H7 (cell line): ENCODE measurements around the gene SEH1L. TPM values are rescaled to one million over a fixed set of nuclear protein-coding genes. Genes with fewer than 3 reads are reported as not detected.
"Not testable (repeated sequence)": the region's sequence is repeated elsewhere in the genome, so short reads cannot be mapped to it uniquely, and the experiment has no call there.

Experiments used
- DNase-seq: peaks from one replicate; pipeline ENCODE4 v3.0.0; 2012
- H3K27me3 ChIP-seq: 2 replicates; pipeline ENCODE4 v1.6.0; 2011; ENCODE audit warnings: mild to moderate bottlenecking, low read length; ENCODE audit not compliant: control insufficient read depth, insufficient read depth
- H3K36me3 ChIP-seq: replicated peaks from 2 replicates; pipeline ENCODE4 v1.5.1; 2011; ENCODE audit warnings: low read length; ENCODE audit not compliant: control insufficient read depth, insufficient read depth
- H3K4me3 ChIP-seq: 2 replicates; pipeline ENCODE4 v1.5.1; 2011; ENCODE audit warnings: low read depth, mild to moderate bottlenecking, control low read depth, low read length, moderate library complexity; ENCODE audit not compliant: insufficient read depth
- total RNA-seq: library from RNA; depleted of rRNA; stranded (reverse); fragments of >200 nt; shearing (Covaris generic); gene quantifications from 2 replicates; pipeline ENCODE4 v1.2.3, GENCODE V29; 2014

The SEH1L gene
- total RNA-seq, 1 experiment from 2014 or later: 40.5 TPM

GRCh38 chr18:12995952-12996477 lies 48.2 kb downstream of the SEH1L start:
- H3K27me3 ChIP-seq: no peaks in the 10 kb centered on the region
- DNase-seq: no peak
- H3K36me3 ChIP-seq: no peaks in the 10 kb centered on the region
- H3K4me3 ChIP-seq: no peak overlapping the region

- H3K27me3 ChIP-seq: no peaks in the 10 kb centered on the region
- no peaks in the 10 kb centered on the region for H3K36me3 ChIP-seq
- no peak overlapping the region for H3K4me3 ChIP-seq
- no peak for DNase-seq
Measured at GRCh38 chr18:12996661-12997292, 49.0 kb downstream of the SEH1L start.

GRCh38 chr18:12997330-12997729 lies 49.5 kb downstream of the SEH1L start:
- H3K27me3 ChIP-seq, H3K36me3 ChIP-seq, DNase-seq, H3K4me3 ChIP-seq: not testable (repeated sequence)

- no peaks in the 10 kb centered on the region for H3K27me3 ChIP-seq
- no peaks in the 10 kb centered on the region; the same call in 1 of the 2 replicates for H3K36me3 ChIP-seq
- H3K4me3 ChIP-seq: no peak overlapping the region
- no peak for DNase-seq
Measured at GRCh38 chr18:12998332-12999060, 50.7 kb downstream of the SEH1L start.

- H3K36me3 ChIP-seq: peaks cover 3% of the 10 kb centered on the region
Measured at GRCh38 chr18:13003466-13003896, 55.7 kb downstream of the SEH1L start.

GRCh38 chr18:13004396-13004795 lies 56.6 kb downstream of the SEH1L start:
- H3K36me3 ChIP-seq: peaks cover 8% of the 10 kb centered on the region
- no peak for DNase-seq
- H3K27me3 ChIP-seq: no peaks in the 10 kb centered on the region
- H3K4me3 ChIP-seq: no peak overlapping the region

More at GRCh38 chr18:13003466-13003896, 55.7 kb downstream of the SEH1L start:
- DNase-seq: peak; percentile 75
- Histone ChIP-seq H3K4me3 (no peak overlapping the region), H3K27me3 (no peaks in the 10 kb centered on the region)

- H3K27me3 ChIP-seq: no peaks in the 10 kb centered on the region
- no peak overlapping the region for H3K4me3 ChIP-seq
- peaks cover 10% of the 10 kb centered on the region for H3K36me3 ChIP-seq
- no peak for DNase-seq
Measured at GRCh38 chr18:13005289-13005688, 57.5 kb downstream of the SEH1L start.

GRCh38 chr18:13006531-13007247 lies 58.9 kb downstream of the SEH1L start:
- Histone ChIP-seq H3K27me3 (no peaks in the 10 kb centered on the region), H3K4me3 (no peak overlapping the region), H3K36me3 (peaks cover 10% of the 10 kb centered on the region)
- no peak for DNase-seq

- DNase-seq: no peak
- Histone ChIP-seq H3K4me3 (no peak overlapping the region), H3K27me3 (no peaks in the 10 kb centered on the region), H3K36me3 (peaks cover 10% of the 10 kb centered on the region)
Measured at GRCh38 chr18:13007248-13007560, 59.4 kb downstream of the SEH1L start.

GRCh38 chr18:13011719-13012118 lies 63.9 kb downstream of the SEH1L start:
- DNase-seq: no peak
- Histone ChIP-seq H3K27me3 (no peaks in the 10 kb centered on the region), H3K4me3 (no peak overlapping the region), H3K36me3 (peaks cover 18% of the 10 kb centered on the region)

GRCh38 chr18:13014232-13014631 lies 66.4 kb downstream of the SEH1L start:
- peaks cover 19% of the 10 kb centered on the region for H3K36me3 ChIP-seq
- no peak for DNase-seq
- H3K4me3 ChIP-seq: no peak overlapping the region
- H3K27me3 ChIP-seq: no peaks in the 10 kb centered on the region

- Histone ChIP-seq H3K27me3 (no peaks in the 10 kb centered on the region), H3K4me3 (no peak overlapping the region), H3K36me3 (peaks cover 18% of the 10 kb centered on the region)
- DNase-seq: no peak
Measured at GRCh38 chr18:13014818-13015217, 67.0 kb downstream of the SEH1L start.

GRCh38 chr18:13017247-13017875 lies 69.5 kb downstream of the SEH1L start:
- H3K27me3 ChIP-seq: no peaks in the 10 kb centered on the region
- DNase-seq: no peak
- H3K4me3 ChIP-seq: no peak overlapping the region
- H3K36me3 ChIP-seq: peaks cover 17% of the 10 kb centered on the region

GRCh38 chr18:13018374-13018773 lies 70.6 kb downstream of the SEH1L start:
- Histone ChIP-seq H3K27me3 (no peaks in the 10 kb centered on the region), H3K4me3 (no peak overlapping the region), H3K36me3 (peaks cover 13% of the 10 kb centered on the region)
- no peak for DNase-seq
